Ovary (tissue), 3 donors: ENCODE measurements around the gene RXYLT1.

Experiments
- CTCF ChIP-seq, 3 donors: fragments of 450-650 bp in 2 of 3; fragments of 200-600 bp in 1 of 3; IDR thresholded peaks; one replicate each; pipeline versions ENCODE4 v1.5.1 to v1.8.0; 2016 to 2022; ENCODE audit warnings: antibody characterized with exemption in 3 of 3, mild to moderate bottlenecking in 1 of 3
- EP300 ChIP-seq: sonication (generic); formaldehyde crosslinking; IDR thresholded peaks from one replicate; pipeline ENCODE4 v1.6.1; 2017; ENCODE audit warnings: antibody characterized with exemption
- POLR2A ChIP-seq: fragments of 450-650 bp; IDR thresholded peaks from one replicate; pipeline ENCODE4 v1.6.1; 2017; ENCODE audit warnings: antibody characterized with exemption, mild to moderate bottlenecking, moderate library complexity
- donor health status: DM: no; HTN: no; CAD: no.

- TF ChIP-seq POLR2A: no peak
- TF ChIP-seq CTCF (IDR thresholded peaks at IDR 0.05): no peak
- no peak for TF ChIP-seq EP300
These were observed 7.6 kb downstream of the RXYLT1 start for GRCh38 chr12:63787306-63787705.
